ENCODE data around the gene ITIH4.

- TF ChIP-seq SIN3A (IDR thresholded peaks at IDR 0.05; ENCODE audit: borderline replicate concordance, insufficient read depth, low read depth, low read length) (no peak), CTCF (IDR thresholded peaks at IDR 0.05) (no peak), POLR2AphosphoS5 (IDR thresholded peaks at IDR 0.05; ENCODE audit: low read depth, low read length) (no peak), REST (IDR thresholded peaks at IDR 0.05; ENCODE audit: insufficient read depth in 1 of 2, low read depth in 2 of 2, low read length in 1 of 2) (no peak)
These were observed 36.0 kb upstream of the ITIH4 start for GRCh38 chr3:52866427-52866826.
